GM21825 (cell line): ENCODE results near the gene KCNK5.

Experiments used
- ATAC-seq: cut with Tn5 transposase; IDR thresholded peaks from one replicate; pipeline ENCODE4 v1.9.1; 2021; ENCODE audit warnings: mild to moderate bottlenecking, moderate library complexity; ENCODE audit not compliant: unreplicated experiment

KCNK5 gene

DNA sequence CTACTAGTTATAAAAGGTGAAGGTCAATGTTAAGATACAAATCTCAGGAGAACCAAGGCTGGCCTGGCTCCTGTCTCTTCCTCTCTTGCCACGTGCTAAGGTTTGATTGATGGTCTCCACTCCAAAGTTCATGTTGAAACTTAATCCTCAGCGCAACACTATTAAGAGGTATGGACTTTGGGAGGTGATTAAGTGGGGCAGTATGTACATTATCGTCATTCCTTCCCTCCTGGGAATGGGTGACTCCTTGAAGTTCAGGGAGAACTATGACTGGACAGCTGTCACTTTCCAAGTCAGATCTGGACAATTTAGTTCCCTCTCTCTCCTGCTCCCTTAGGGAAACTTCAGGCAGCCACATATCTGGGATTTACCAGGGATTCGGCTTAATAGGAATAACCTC is 50.5 kb downstream of the KCNK5 start:
- ATAC-seq: no peak

DNA sequence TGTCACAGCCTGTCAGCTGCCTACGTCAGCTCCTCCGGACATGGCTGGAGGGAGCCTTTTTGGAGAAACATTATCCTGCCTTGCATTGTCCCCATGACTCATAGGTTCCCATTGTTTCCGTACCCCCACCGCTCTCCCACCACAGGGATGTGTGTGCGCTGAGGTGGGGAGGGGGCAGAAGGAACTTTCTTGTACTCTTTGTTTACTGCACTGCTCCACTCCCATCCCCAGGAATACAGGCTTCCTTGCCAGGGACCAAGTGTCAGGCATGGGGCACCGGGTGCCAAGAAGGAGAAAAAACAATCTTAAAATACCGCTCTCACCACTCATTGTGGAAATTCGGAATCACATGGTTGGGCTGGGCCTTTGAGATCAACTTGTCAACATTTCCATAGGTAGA is 51.0 kb downstream of the KCNK5 start:
- no peak for ATAC-seq

DNA sequence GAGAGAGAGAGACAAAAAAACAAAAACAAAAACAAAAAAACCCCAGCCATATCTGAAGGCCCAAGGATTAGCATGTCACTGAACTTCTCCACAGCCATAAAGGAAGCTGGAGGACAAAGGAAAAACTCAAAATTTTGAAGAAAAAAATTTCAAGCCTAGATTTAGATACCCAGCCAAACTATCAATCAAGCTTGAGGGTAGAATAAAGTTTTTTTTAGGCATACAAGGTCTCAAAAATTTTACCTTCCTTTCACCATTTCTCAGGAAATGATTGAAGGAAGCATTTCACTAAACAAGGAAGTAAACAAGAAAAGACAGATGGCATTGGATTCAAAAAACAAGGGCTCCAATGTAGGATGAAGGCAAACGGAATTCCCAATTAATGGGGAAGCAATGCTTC is 52.1 kb downstream of the KCNK5 start:
- ATAC-seq: no peak

- ATAC-seq: no peak
Observed at GRCh38 chr6:39173270-39173669, 56.0 kb downstream of the KCNK5 start.

- no peak for ATAC-seq
Observed at GRCh38 chr6:39172377-39172757, 56.9 kb downstream of the KCNK5 start.

GRCh38 chr6:39171489-39172376 is 57.5 kb downstream of the KCNK5 start:
- no peak for ATAC-seq

- ATAC-seq: no peak
Observed at GRCh38 chr6:39170860-39171259, 58.4 kb downstream of the KCNK5 start.

DNA sequence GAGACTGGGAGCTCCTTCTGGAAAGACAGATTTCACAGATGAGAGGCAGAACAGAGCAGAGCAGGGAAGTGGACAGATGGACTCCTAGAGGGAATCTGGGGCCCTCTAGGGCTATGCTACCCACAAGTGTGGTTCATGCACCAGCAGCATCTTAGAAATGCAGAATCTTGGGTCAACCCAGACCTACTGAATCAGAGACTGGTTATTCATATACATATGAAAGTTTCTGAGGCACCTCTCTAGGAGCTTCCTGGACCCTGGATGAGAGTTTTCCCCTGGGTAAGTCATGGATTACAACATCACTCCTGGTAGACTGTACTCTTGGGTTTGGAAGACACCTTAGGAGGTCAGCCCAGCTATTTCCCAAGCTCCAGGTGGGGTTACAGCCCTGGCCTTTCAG is 58.9 kb downstream of the KCNK5 start:
- no peak for ATAC-seq

DNA sequence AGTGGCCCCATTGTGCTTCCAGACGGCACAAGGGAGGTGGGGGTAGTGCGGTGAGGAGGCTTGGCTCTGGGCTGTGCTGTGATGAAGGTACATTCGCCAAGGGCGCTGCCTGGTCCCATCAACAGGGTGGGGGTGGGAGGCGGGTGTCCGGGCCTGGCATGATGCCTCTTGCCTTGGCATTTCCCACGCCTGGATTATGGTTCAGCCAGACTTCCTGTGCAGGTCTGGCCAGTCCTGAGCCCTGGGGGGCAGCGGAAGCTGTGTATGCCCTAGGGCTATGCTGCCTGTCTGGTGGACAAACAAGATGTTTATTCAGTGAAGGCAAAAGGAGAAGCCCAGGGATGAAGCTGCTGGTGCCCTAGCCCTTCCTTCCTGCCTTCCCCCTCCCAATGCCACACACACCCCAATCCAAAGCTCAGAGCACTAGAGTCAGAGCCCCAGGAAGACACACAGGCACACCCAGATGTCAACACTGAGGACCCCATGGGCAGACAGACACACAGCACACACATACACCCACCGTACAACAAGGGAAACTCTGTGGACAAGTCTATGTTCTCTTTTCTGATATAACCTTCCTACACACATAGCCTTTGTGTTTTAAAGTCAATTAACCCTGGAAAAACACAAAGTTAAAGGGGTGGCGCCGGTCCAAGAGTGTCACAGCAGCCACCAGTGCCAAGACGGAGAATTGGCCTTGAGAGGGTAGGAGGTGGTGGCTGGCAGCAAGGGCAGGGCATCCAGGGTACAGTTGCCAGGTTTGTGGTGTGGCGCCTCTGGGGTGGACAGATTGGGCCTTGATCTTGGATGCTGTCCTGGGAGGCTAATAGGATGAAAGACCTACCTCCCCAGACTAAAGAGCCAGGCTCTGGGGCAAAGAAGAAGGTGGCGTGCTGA is 59.6 kb downstream of the KCNK5 start:
- ATAC-seq: no peak

- no peak for ATAC-seq
Observed at GRCh38 chr6:39167866-39168625, 61.2 kb downstream of the KCNK5 start.

DNA sequence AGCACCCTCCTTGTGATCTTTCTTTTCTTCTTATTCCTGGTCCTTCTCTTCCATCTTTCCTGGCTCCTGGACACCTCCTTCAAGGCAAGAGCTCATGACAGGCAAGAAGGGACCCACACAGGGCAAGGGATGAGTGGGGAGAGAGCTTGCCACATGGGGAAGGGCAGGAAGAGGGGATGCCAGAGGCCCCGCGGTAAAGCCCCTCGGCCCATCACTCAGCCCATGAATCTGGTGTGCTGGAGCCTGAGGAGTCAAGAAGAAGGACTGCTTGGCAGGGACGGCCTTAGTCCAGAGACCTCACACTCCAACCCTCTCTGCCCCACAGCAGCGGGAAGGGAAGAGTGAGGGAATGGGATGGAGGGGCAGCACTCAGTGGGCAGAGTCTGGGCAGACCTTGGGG is 62.0 kb downstream of the KCNK5 start:
- ATAC-seq: no peak

DNA sequence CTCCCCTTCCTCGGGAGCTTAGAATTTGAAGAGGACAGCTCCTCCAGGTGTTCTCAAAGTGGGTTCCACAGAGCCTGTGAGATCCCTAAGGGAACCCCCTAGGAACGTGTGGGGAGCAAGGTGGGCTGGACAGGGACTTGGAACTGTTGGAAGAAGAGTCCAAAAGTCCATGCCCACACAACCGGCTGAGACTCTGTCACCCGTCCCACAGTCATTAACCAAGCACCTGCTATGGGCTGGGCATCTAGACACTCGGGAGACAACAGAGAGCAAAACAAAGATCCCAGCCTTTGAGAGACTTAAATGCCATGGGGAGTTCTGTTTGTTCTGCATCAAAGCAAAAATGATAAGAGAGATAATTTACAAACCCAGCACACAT is 62.4 kb downstream of the KCNK5 start:
- no peak for ATAC-seq

- peak; percentile 58 for ATAC-seq
Observed at GRCh38 chr6:39166189-39166911, 62.9 kb downstream of the KCNK5 start.

- no peak for ATAC-seq
Observed at GRCh38 chr6:39157511-39157910, 71.8 kb downstream of the KCNK5 start.

DNA sequence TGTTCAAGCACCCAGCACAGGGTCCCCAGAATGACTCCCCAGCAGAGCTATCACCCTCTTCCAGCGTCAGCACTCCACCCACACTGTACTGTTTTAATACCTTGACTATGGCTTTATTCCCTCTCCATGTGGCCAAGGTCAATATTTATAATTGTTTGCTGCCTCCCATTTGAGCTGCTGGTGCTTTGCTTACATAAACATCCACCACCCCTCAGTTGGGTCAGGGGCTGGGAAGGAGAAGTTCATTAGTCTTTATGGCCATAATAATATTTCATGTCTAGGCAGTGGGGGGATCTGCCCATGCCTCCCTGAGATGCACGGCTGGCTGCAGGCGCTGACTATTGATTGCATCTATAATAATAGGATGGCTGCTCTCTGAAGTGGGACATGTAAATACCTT is 72.5 kb downstream of the KCNK5 start:
- ATAC-seq: no peak

DNA sequence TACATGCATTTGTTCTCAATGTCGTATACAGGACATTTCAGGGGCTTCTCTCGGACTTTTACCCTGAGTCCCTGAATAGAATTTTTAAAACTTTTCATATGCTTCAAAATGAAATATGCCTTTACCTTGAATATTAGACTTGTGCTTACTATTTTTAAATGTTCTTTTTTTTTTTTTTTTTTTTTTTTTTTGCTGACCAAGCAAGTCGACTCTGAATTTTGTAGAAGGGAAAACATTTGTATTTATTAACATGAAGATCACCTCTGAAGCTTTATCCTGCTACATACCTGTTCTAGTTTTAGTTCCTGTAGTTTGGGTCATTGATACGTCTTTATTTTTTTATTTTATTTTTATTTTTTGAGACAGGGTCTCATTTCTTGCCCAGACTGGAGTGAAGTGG is 74.6 kb downstream of the KCNK5 start:
- ATAC-seq: no peak

DNA sequence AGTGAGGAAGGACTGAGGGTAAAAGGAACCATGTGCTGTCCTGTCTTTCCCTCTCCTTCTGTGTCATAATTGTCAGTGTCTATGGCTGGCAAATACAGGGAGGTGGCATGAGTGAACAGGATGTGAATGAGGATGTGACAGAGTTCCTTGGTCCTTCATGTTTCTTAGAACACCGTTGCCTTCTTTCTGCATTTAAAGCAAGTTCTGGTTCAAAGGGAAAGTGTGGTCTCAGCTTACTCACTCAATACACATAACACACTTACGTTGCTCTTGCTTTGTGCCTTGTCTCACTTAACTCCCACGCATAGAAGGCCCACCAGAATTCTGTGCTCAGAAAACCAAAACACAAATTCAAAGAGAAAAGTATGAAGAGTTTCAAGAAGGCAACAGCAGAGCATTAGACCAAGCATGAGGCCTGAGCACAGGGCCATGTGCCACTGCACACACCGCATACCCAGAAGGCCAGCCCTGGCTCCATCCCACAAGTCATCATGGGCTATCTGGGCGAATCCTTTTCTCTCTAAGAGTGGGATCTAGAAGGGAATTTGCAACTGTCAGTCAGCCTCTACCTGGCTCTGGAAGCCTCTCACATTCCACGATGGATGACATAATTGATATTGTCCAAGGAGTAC is 75.4 kb downstream of the KCNK5 start:
- no peak for ATAC-seq

- ATAC-seq: no peak
Observed at GRCh38 chr6:39152262-39152661, 77.0 kb downstream of the KCNK5 start.

GRCh38 chr6:39151211-39151610 is 78.1 kb downstream of the KCNK5 start:
- no peak for ATAC-seq

DNA sequence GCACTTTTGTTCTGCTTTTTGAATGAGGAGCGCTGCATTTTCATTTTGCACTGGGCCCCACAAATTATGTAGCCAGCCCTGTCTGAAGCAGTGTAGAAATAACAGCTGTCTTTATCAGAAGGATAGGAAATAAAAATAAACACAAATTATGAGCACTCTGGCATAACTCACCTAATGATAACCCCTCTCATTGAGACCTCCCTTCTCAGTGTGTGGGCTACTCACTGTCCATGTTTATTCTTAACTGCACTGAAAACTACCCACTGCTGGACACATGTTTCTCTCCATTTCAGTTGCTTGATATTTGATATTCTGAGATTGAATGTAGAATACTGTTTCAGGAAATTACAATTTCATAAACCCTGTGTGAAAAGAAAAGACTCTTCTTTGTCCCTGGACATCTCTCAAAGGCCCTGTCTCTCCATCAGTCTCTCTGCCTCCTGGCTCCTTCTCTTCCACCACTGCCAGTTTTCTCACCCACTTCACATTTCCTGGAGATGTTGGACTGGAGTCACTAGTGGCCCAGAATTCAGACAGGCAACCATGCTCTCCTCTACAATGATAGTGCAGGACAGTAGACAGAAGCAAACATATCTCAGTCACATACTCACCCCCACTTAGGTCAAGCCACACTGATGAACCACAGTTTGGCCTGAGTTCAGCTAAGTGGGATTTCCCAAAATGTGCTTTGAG is 84.6 kb downstream of the KCNK5 start:
- ATAC-seq: no peak
